Testis (tissue), 3 donors: ENCODE results near the gene KLHDC7B. TPM values are rescaled to one million over a fixed set of nuclear protein-coding genes. Genes with fewer than 3 reads are reported as not detected.
A peak's percentile ranks its signal among the peaks of the same experiment; 100 is the strongest.

Experiments
- DNase-seq: peaks from one replicate; pipeline ENCODE4 v3.0.0-alpha.2; 2019
- H3K27ac ChIP-seq, 2 donors: fragments of 200-600 bp; sonication (generic); one replicate each; pipeline ENCODE4 v1.5.1; 2019
- H3K27me3 ChIP-seq: fragments of 200-600 bp; sonication (generic); one replicate; pipeline ENCODE4 v1.5.1; 2019
- H3K36me3 ChIP-seq: fragments of 200-600 bp; sonication (generic); one replicate; pipeline ENCODE4 v1.5.1; 2017; ENCODE audit warnings: low read depth; ENCODE audit errors: missing control alignments
- H3K4me1 ChIP-seq: fragments of 200-600 bp; sonication (generic); one replicate; pipeline ENCODE4 v1.5.1; 2019
- H3K4me3 ChIP-seq, 2 donors: fragments of 200-600 bp; sonication (generic); one replicate each; pipeline ENCODE4 v1.5.1; 2017 to 2019
- H3K9me3 ChIP-seq: fragments of 200-600 bp; sonication (generic); one replicate; pipeline ENCODE4 v1.5.1; 2017
- POLR2A ChIP-seq: fragments of 450-650 bp; IDR thresholded peaks from one replicate; pipeline ENCODE4 v1.6.1; 2017; ENCODE audit warnings: antibody characterized with exemption, mild to moderate bottlenecking, moderate library complexity
- WGBS, 2 donors: methylation state at CpG; one replicate each; pipeline ENCODE4 v1.1.5; 2018; 5-methylcytosine and 5-hydroxymethylcytosine counted together
- intact Hi-C: fragments of 100-400 bp; cut with DNase I; formaldehyde crosslinking; loops from one replicate; pipeline ENCODE4 v1.15.1; 2023; ENCODE audit warnings: low total_unique reads
- polyA plus RNA-seq: library from polyadenylated mRNA; stranded (reverse); fragments of 350-450 nt; fragmentation: Illumina TruSeq; extraction: RNeasy Lipid Tissue Mini Kit (QIAGEN cat#74804); gene quantifications from one replicate; pipeline ENCODE4 v1.2.3, GENCODE V29; 2014; ENCODE audit warnings: low read depth, low replicate concordance; ENCODE audit not compliant: insufficient read depth
- total RNA-seq, 2 donors: library from RNA; depleted of rRNA; stranded (reverse); fragments of >200 nt; gene quantifications; one replicate each; pipeline ENCODE4 v1.2.3, GENCODE V29; 2016
- TF ChIP-seq, protein P1 (sequence below), 3 experiments: fragments of 450-650 bp in 2 of 3; fragments of 200-600 bp in 1 of 3; sonication (generic) in 1 of 3; IDR thresholded peaks; one replicate each; pipeline ENCODE4 v1.5.1; 2016 to 2019; ENCODE audit warnings: antibody characterized with exemption in 3 of 3, mild to moderate bottlenecking in 2 of 3, moderate library complexity in 1 of 3

Gene KLHDC7B
- total and polyA plus RNA-seq, 3 donors from 2014 or later = 0.24 to 0.93 (median 0.51) TPM

DNA sequence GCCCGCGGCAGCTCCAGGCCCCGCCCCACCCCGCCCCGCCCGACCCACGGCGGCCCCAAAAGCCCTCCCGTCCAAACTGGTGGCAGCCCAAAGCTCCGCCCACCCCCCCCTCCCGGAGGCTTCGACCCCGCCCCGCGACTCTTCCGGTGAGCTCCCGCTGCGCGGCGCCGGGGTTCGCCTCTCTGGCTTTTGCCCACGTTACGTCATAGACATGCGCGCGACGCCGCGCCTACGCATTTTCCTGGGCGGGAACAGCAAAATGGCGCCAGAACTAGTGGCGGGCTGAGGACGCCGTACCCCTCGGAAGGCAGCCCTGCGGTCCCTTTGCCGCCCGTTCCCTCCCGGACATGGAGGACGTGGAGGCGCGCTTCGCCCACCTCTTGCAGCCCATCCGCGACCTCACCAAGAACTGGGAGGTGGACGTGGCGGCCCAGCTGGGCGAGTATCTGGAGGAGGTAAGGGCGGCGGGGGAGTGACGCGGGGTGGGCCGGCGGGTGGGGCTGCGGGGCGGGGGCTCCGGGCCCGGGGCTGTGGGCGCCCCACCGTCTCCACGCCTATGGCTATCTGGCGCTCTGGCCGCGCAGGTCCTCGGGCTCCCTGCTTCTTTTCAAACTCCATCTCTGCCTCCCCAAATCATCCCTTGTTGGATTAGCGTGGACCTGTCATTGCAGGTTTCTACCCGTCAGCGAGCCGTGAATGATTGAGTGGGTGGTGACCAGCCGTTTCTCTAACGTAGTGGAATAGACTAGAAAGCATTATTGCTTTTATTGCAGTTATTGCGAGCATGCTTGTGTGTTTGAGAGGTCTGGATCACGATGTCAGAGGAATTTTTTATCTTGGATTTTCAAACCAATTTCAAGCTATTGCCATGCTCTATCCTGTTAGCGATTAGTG, 37.5 kb upstream of the KLHDC7B start, which contains the start of gene NCAPH2:
TSS of gene NCAPH2 (plus strand) at position 234 of the 894 bp plus-strand sequence. CDS start at position 348, 114 bp downstream.
- DNase-seq = peak; percentile 96
- Histone ChIP-seq H3K4me3 (peak within 1 kb of the TSS; percentile 81 to 94), H3K36me3 (no peaks in the 10 kb centered on the region)

GRCh38 chr22:50508897-50509296, 36.8 kb upstream of the KLHDC7B start:
- no peaks in the 10 kb centered on the region for H3K36me3 ChIP-seq
- intact Hi-C loops = no loop called here
- peaks cover 9% of the 10 kb centered on the region for H3K4me1 ChIP-seq
- DNase-seq = no peak
- no peaks in the 10 kb centered on the region for H3K9me3 ChIP-seq
- no peak for TF ChIP-seq POLR2A
- TF ChIP-seq, protein P1, sequence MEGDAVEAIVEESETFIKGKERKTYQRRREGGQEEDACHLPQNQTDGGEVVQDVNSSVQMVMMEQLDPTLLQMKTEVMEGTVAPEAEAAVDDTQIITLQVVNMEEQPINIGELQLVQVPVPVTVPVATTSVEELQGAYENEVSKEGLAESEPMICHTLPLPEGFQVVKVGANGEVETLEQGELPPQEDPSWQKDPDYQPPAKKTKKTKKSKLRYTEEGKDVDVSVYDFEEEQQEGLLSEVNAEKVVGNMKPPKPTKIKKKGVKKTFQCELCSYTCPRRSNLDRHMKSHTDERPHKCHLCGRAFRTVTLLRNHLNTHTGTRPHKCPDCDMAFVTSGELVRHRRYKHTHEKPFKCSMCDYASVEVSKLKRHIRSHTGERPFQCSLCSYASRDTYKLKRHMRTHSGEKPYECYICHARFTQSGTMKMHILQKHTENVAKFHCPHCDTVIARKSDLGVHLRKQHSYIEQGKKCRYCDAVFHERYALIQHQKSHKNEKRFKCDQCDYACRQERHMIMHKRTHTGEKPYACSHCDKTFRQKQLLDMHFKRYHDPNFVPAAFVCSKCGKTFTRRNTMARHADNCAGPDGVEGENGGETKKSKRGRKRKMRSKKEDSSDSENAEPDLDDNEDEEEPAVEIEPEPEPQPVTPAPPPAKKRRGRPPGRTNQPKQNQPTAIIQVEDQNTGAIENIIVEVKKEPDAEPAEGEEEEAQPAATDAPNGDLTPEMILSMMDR (IDR thresholded peaks at IDR 0.05) = no peak
- H3K27ac ChIP-seq = peak overlapping the region in 1 of 2 donors; percentile 91
- H3K4me3 ChIP-seq = peak overlapping the region; percentile 77 to 94
- 6 to 7% methylated on average over 3 of the region's 3 CpGs for WGBS, 2 donors
- no peaks in the 10 kb centered on the region for H3K27me3 ChIP-seq

More for the DNA sequence above, 37.5 kb upstream of the KLHDC7B start, which contains the start of gene NCAPH2:
- WGBS, 2 donors = 1% methylated on average over 18 to 36 of the region's 76 CpGs
- H3K4me1 ChIP-seq = peaks cover 9% of the 10 kb centered on the region
- intact Hi-C loops = no loop called here
- no peaks in the 10 kb centered on the region for H3K9me3 ChIP-seq
- peak; percentile 31 for TF ChIP-seq POLR2A
- TF ChIP-seq, protein P1 (IDR thresholded peaks at IDR 0.05) = peak in 1 of 3 experiments; percentile 7
- peak within 1 kb of the TSS; percentile 72 to 91 for H3K27ac ChIP-seq
- H3K27me3 ChIP-seq = no peaks in the 10 kb centered on the region

DNA sequence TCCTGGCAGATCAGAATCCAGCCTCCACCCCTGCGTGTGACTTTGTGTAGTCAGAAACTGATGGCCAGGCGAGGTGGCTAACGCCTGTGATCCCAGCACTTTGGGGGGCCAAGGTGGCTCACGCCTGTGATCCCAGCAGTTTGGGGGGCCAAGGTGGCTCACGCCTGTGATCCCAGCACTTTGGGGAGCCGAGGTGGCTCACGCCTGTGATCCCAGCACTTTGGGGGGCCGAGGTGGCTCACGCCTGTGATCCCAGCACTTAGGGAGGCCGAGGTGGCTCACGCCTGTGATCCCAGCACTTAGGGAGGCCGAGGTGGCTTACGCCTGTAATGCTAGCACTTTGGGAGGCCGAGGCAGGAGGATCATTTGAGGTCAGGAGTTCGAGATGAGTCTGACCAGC, 32.5 kb upstream of the KLHDC7B start:
- TF ChIP-seq, protein P1 (IDR thresholded peaks at IDR 0.05) = no peak
- no peak for TF ChIP-seq POLR2A
- no peak for DNase-seq
- H3K9me3 ChIP-seq = no peaks in the 10 kb centered on the region
- no peak overlapping the region for H3K27ac ChIP-seq
- intact Hi-C loops = no loop called here
- H3K36me3 ChIP-seq = no peaks in the 10 kb centered on the region
- H3K27me3 ChIP-seq = no peaks in the 10 kb centered on the region
- H3K4me1 ChIP-seq = no peaks in the 10 kb centered on the region
- WGBS, 2 donors = 92 to 99% methylated on average over 15 of the region's 15 CpGs
- no peak overlapping the region for H3K4me3 ChIP-seq

- TF ChIP-seq POLR2A = no peak
- TF ChIP-seq, protein P1 (IDR thresholded peaks at IDR 0.05) = no peak
- Histone ChIP-seq H3K4me1 (no peaks in the 10 kb centered on the region), H3K36me3 (no peaks in the 10 kb centered on the region), H3K4me3 (no peak overlapping the region), H3K27me3 (no peaks in the 10 kb centered on the region), H3K9me3 (no peaks in the 10 kb centered on the region), H3K27ac (no peak overlapping the region)
- intact Hi-C loops = no loop called here
- DNase-seq = no peak
- WGBS, 2 donors = 95% methylated on average over 7 to 8 of the region's 8 CpGs
Observed at GRCh38 chr22:50516068-50516467, 29.6 kb upstream of the KLHDC7B start.
